Thyroid gland (tissue), 4 donors: ENCODE measurements around the gene SLC6A1.

Experiments
- POLR2A ChIP-seq, 2 donors: fragments of 450-650 bp; IDR thresholded peaks; one replicate each; pipeline ENCODE4 v1.6.1; 2017; ENCODE audit warnings: antibody characterized with exemption in 2 of 2, mild to moderate bottlenecking in 2 of 2, moderate library complexity in 1 of 2
- TF ChIP-seq, protein P1 (sequence below), 6 experiments: fragments of 200-600 bp in 3 of 6; fragments of 450-650 bp in 3 of 6; sonication (generic) in 3 of 6; IDR thresholded peaks; one replicate each; pipeline ENCODE4 v1.5.1; 2016 to 2019; ENCODE audit warnings: antibody characterized with exemption in 6 of 6, mild to moderate bottlenecking in 2 of 6, inconsistent platforms in 1 of 6, moderate library complexity in 1 of 6

DNA sequence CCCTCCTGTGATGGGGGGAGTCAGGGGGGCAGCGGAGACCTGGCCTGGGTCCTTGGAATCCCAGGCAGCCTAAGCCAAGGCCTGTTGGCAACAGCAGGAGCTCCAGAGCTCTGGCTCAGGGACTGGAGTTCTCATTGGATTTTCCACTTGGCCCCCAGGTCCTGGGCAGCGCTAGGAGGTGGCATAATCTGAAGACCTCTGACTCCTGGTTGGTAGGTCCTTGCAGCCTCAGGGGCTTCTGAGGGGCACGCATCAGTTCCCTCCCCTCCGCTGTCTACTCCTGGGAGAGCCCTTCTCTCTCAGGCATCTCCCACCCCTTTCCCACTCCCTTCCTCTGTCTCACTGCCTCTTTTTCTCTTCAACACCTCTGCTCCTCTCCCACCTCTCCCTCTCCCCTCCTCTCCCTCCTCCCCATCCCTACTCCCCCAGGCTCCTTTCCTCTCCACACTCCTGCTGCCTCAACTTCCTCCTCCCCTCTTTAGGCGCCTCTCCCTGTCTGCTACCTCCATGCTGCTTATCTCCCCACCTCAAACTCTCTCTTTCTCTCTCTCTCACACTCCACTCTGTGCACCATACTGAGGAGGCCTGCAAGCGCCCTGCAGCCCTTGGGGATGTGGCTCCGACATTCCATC, 41.1 kb upstream of the SLC6A1 start:
- TF ChIP-seq, protein P1, sequence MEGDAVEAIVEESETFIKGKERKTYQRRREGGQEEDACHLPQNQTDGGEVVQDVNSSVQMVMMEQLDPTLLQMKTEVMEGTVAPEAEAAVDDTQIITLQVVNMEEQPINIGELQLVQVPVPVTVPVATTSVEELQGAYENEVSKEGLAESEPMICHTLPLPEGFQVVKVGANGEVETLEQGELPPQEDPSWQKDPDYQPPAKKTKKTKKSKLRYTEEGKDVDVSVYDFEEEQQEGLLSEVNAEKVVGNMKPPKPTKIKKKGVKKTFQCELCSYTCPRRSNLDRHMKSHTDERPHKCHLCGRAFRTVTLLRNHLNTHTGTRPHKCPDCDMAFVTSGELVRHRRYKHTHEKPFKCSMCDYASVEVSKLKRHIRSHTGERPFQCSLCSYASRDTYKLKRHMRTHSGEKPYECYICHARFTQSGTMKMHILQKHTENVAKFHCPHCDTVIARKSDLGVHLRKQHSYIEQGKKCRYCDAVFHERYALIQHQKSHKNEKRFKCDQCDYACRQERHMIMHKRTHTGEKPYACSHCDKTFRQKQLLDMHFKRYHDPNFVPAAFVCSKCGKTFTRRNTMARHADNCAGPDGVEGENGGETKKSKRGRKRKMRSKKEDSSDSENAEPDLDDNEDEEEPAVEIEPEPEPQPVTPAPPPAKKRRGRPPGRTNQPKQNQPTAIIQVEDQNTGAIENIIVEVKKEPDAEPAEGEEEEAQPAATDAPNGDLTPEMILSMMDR (IDR thresholded peaks at IDR 0.05), result no peak
- TF ChIP-seq POLR2A (IDR thresholded peaks at IDR 0.05), result no peak
